ENCODE results near the gene SCMH1.

DNA sequence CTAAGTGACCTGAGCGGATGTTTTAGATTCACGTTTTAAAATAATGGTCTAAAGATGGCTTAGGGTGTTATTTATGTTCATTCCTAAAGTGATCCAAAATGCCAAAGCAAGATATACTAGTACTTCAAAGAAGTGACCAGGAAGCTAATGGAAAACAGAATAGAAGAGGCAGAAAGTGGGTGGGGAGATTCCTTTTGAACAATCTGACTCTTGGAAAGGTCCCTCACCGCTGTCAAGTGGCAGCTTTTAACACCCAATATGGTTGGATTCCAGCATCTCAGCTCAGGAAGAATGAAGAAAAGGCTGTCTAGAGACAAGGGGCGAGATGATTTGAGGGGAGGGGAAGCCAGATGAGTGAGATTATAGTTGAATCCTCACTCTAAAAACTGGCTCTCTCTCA, 90.3 kb downstream of the SCMH1 start:
- TF ChIP-seq FOXM1 (IDR thresholded peaks at IDR 0.05; ENCODE audit: borderline replicate concordance, low read depth) = no peak
- TF ChIP-seq, protein P1, sequence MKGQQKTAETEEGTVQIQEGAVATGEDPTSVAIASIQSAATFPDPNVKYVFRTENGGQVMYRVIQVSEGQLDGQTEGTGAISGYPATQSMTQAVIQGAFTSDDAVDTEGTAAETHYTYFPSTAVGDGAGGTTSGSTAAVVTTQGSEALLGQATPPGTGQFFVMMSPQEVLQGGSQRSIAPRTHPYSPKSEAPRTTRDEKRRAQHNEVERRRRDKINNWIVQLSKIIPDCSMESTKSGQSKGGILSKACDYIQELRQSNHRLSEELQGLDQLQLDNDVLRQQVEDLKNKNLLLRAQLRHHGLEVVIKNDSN (IDR thresholded peaks at IDR 0.05) = no peak
- TF ChIP-seq CEBPB (IDR thresholded peaks at IDR 0.05) = no peak
